Fibroblast of skin of right biceps (primary cell): ENCODE data around the gene LHFPL2.

Experiments
- DNase-seq: peaks from one replicate; pipeline ENCODE4 v3.0.0-alpha.2; 2013

LHFPL2 gene

GRCh38 chr5:78563621-78564020 is 85.0 kb downstream of the LHFPL2 start:
- DNase-seq: no peak

- no peak for DNase-seq
Observed at GRCh38 chr5:78562714-78563330, 85.8 kb downstream of the LHFPL2 start.

- DNase-seq: no peak
Observed at GRCh38 chr5:78562001-78562400, 86.6 kb downstream of the LHFPL2 start.

GRCh38 chr5:78561261-78561660 is 87.3 kb downstream of the LHFPL2 start:
- DNase-seq: no peak

GRCh38 chr5:78560000-78560855 is 88.3 kb downstream of the LHFPL2 start:
- DNase-seq: no peak

GRCh38 chr5:78557601-78558000 is 91.0 kb downstream of the LHFPL2 start:
- no peak for DNase-seq

- no peak for DNase-seq
Observed at GRCh38 chr5:78555870-78556269, 92.7 kb downstream of the LHFPL2 start.

GRCh38 chr5:78554670-78555069 is 93.9 kb downstream of the LHFPL2 start:
- DNase-seq: peak; percentile 73

GRCh38 chr5:78553580-78554353 is 94.8 kb downstream of the LHFPL2 start:
- DNase-seq: no peak

GRCh38 chr5:78552729-78553342 is 95.7 kb downstream of the LHFPL2 start:
- DNase-seq: no peak

- DNase-seq: peak; percentile 73
Observed at GRCh38 chr5:78550891-78551290, 97.7 kb downstream of the LHFPL2 start.

- no peak for DNase-seq
Observed at GRCh38 chr5:78549043-78549442, 99.5 kb downstream of the LHFPL2 start.

GRCh38 chr5:78547731-78548615 is 100.6 kb downstream of the LHFPL2 start:
- peak; percentile 97 for DNase-seq

GRCh38 chr5:78547183-78547582 is 101.4 kb downstream of the LHFPL2 start:
- DNase-seq: no peak

- no peak for DNase-seq
Observed at GRCh38 chr5:78546276-78546996, 102.1 kb downstream of the LHFPL2 start.

- DNase-seq: no peak
Observed at GRCh38 chr5:78545406-78545805, 103.2 kb downstream of the LHFPL2 start.

GRCh38 chr5:78544561-78545201 is 103.9 kb downstream of the LHFPL2 start:
- DNase-seq: peak; percentile 87

GRCh38 chr5:78543916-78544315 is 104.7 kb downstream of the LHFPL2 start:
- no peak for DNase-seq

- no peak for DNase-seq
Observed at GRCh38 chr5:78543292-78543691, 105.3 kb downstream of the LHFPL2 start.

GRCh38 chr5:78542321-78542840 is 106.2 kb downstream of the LHFPL2 start:
- DNase-seq: no peak
